OCI-LY3 (cell line): ENCODE data around the gene UFC1.

Source experiments
- CTCF ChIP-seq: fragments of 200-600, 300-600 bp; sonication (generic); IDR thresholded peaks from 2 replicates; pipeline ENCODE4 v1.5.1; 2014; ENCODE audit warnings: antibody characterized with exemption, low read length, low read depth
- EZH2phosphoT487 ChIP-seq: fragments of 200-600 bp; shearing (Covaris generic); IDR thresholded peaks from 2 replicates; pipeline ENCODE4 v1.6.1; 2018; ENCODE audit warnings: antibody characterized with exemption, mixed run types, low read depth

- TF ChIP-seq CTCF, result no peak
- no peak for TF ChIP-seq EZH2phosphoT487
Observed at GRCh38 chr1:161162052-161162451, 8.3 kb downstream of the UFC1 start.
